ENCODE data around the gene PCSK1. TPM values are rescaled to one million over a fixed set of nuclear protein-coding genes. Genes with fewer than 3 reads are reported as not detected.

The PCSK1 gene
- total and polyA plus RNA-seq, 2 of the 8 experiments (the other 6 are each of a cell fraction or from before 2014, with no cell fraction given): 1.3 to 3.2 TPM

GRCh38 chr5:96425443-96425842, 7.6 kb downstream of the PCSK1 start:
- H3K4ac ChIP-seq (replicated peaks; ENCODE audit: insufficient read length, low read depth, low read length): no peak overlapping the region

More at GRCh38 chr5:96425443-96425842, 7.6 kb downstream of the PCSK1 start:
- TF ChIP-seq TBP (IDR thresholded peaks at IDR 0.05; ENCODE audit: low read depth, low read length) (no peak), SIX5 (IDR thresholded peaks at IDR 0.05; ENCODE audit: low read depth, low read length) (no peak), ZNF274 (IDR thresholded peaks at IDR 0.05; ENCODE audit: borderline replicate concordance, extremely low read depth, low read length) (no peak), BACH1 (IDR thresholded peaks at IDR 0.05; ENCODE audit: low read length) (no peak), TEAD4 (IDR thresholded peaks at IDR 0.05; ENCODE audit: low read depth, low read length) (no peak), GTF2F1 (IDR thresholded peaks at IDR 0.05; ENCODE audit: borderline replicate concordance, low read depth, low read length) (no peak), HDAC2 (IDR thresholded peaks at IDR 0.05; ENCODE audit: borderline replicate concordance in 1 of 2, low read depth in 2 of 2, low read length in 2 of 2) (no peak), RXRA (IDR thresholded peaks at IDR 0.05; ENCODE audit: insufficient read depth, low read depth, low read length) (no peak), CHD2 (IDR thresholded peaks at IDR 0.05; ENCODE audit: low read length) (no peak)
- TF ChIP-seq, protein P1, sequence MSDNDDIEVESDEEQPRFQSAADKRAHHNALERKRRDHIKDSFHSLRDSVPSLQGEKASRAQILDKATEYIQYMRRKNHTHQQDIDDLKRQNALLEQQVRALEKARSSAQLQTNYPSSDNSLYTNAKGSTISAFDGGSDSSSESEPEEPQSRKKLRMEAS (IDR thresholded peaks at IDR 0.05): no peak
- Histone ChIP-seq H4K91ac (replicated peaks; ENCODE audit: insufficient read length, low read length) (no peak overlapping the region), H2BK12ac (ENCODE audit: low read depth, low read length) (no peak overlapping the region), H3K27me3 (replicated peaks in 1 of 4; ENCODE audit: control insufficient read depth in 3 of 4, extremely low read depth in 1 of 4, insufficient read depth in 3 of 4, low read length in 3 of 4) (0 out of 7 replicates have a peak, but pooled peaks cover 0 to 2% (median 0%) of the 10 kb centered on the region in 4 experiments), H2BK120ac (replicated peaks; ENCODE audit: low read depth, low read length) (no peak overlapping the region), H3K56ac (replicated peaks; ENCODE audit: insufficient read length, low read depth, low read length) (no peak overlapping the region), H4K8ac (ENCODE audit: extremely low read depth, insufficient read depth, low read length) (no peak overlapping the region), H4K5ac (ENCODE audit: insufficient read length, low read depth, low read length) (no peak overlapping the region), H3K4me2 (ENCODE audit: insufficient read depth in 1 of 2, low read depth in 2 of 2, low read length in 2 of 2) (no peak overlapping the region), H3K23ac (ENCODE audit: insufficient read length) (no peak overlapping the region), H3K27ac (ENCODE audit: low read depth, low read length) (no peak overlapping the region), H3K4me1 (replicated peaks in 1 of 4; ENCODE audit: control insufficient read depth in 3 of 4, insufficient read depth in 4 of 4, low read length in 3 of 4) (no peaks in the 10 kb centered on the region), H4K20me1 (replicated peaks in 1 of 2; ENCODE audit: control insufficient read depth in 1 of 2, insufficient read depth in 2 of 2, low read length in 2 of 2) (no peaks in the 10 kb centered on the region), H3K14ac (ENCODE audit: insufficient read length) (no peak overlapping the region), H2BK5ac (ENCODE audit: low read depth, low read length) (no peak overlapping the region), H3K23me2 (ENCODE audit: low read depth, low read length) (no peaks in the 10 kb centered on the region), H3K4me3 (ENCODE audit: extremely low read depth in 1 of 4, insufficient read depth in 2 of 4, low read depth in 3 of 4, low read length in 4 of 4) (no peak overlapping the region), H3K9me3 (ENCODE audit: insufficient read depth in 2 of 2, low read depth in 1 of 2, low read length in 1 of 2) (no peaks in the 10 kb centered on the region), H2AK5ac (ENCODE audit: low read depth, low read length) (no peak overlapping the region), H3K79me1 (ENCODE audit: low read depth, low read length) (no peaks in the 10 kb centered on the region), H2BK15ac (ENCODE audit: low read length) (no peak overlapping the region), H3K9ac (replicated peaks in 1 of 4; ENCODE audit: extremely low read depth in 1 of 4, low read depth in 3 of 4, low read length in 3 of 4) (no peak overlapping the region), H3K36me3 (ENCODE audit: control insufficient read depth in 2 of 4, insufficient read depth in 4 of 4, low read length in 3 of 4) (no peaks in the 10 kb centered on the region), H3K79me2 (ENCODE audit: control insufficient read depth in 1 of 2, insufficient read depth in 2 of 2, low read length in 2 of 2) (no peaks in the 10 kb centered on the region), H2BK20ac (ENCODE audit: low read length) (no peak overlapping the region), H2AFZ (ENCODE audit: low read length) (no peak overlapping the region), H3K18ac (ENCODE audit: extremely low read depth, low read length) (no peak overlapping the region)
- CTCF ChIA-PET (ENCODE audit: partially characterized antibody): interaction anchor here (1.0 to 1.3 kb wide), 3 partner anchors 17 to 177 kb away, joined by 3 to 4 read pairs (median 3); no protein-coding TSS in a partner anchor
- no peak for FAIRE-seq
- POLR2A ChIA-PET (ENCODE audit: partially characterized antibody): no interaction called here
- DNase-seq (ENCODE audit: low read depth in 1 of 2, low spot score in 2 of 2): no peak

All from H1 (cell line).